ENCODE results near the gene MRC2.

GRCh38 chr17:62707425-62707739, 79.9 kb downstream of the MRC2 start:
- TF ChIP-seq CTCF (conservative IDR thresholded peaks at IDR 0.05; ENCODE audit: low read depth, low read length) = no peak
- no peak for TF ChIP-seq EZH2 (IDR thresholded peaks at IDR 0.05; ENCODE audit: borderline replicate concordance, low read depth, low read length, poor library complexity, severe bottlenecking)
